Activated naive CD4-positive, alpha-beta T cell treated with anti-CD3 and anti-CD28 coated beads, Interleukin-2, amount 10 ng/mL, durations not matched to agents 7 days and 5 days (primary cell): ENCODE results near the gene ZFYVE9.
"Not testable (repeated sequence)": the region's sequence is repeated elsewhere in the genome, so short reads cannot be mapped to it uniquely, and the experiment has no call there.

Experiments used
- CTCF ChIA-PET: fragments of 350-600 bp; sonication (Branson Sonifier 250); formaldehyde crosslinking; loops from one replicate; lab custom pipeline; 2021; ENCODE audit warnings: antibody characterized with exemption; lab: Charles Lee
- DNase-seq: peaks from one replicate; pipeline ENCODE4 v3.0.0-alpha.2; 2020
- H3K27ac Mint-ChIP-seq: one replicate; pipeline ENCODE4 v1.8.0; 2021; ENCODE audit warnings: mild to moderate bottlenecking, moderate library complexity, mixed read lengths
- H3K27me3 Mint-ChIP-seq: one replicate; pipeline ENCODE4 v1.8.0; 2021; ENCODE audit warnings: mild to moderate bottlenecking, mixed read lengths
- H3K36me3 Mint-ChIP-seq: one replicate; pipeline ENCODE4 v1.8.0; 2021; ENCODE audit warnings: mixed read lengths
- H3K4me1 Mint-ChIP-seq: one replicate; pipeline ENCODE4 v1.8.0; 2021; ENCODE audit warnings: mixed read lengths
- H3K4me3 Mint-ChIP-seq: one replicate; pipeline ENCODE4 v1.8.0; 2021; ENCODE audit warnings: mild to moderate bottlenecking, moderate library complexity, mixed read lengths
- H3K9me3 Mint-ChIP-seq: one replicate; pipeline ENCODE4 v1.8.0; 2021; ENCODE audit warnings: mixed read lengths

ZFYVE9 gene

GRCh38 chr1:52141513-52142219 lies at the start of gene ZFYVE9:
Gene ZFYVE9 (plus strand): TSS chr1:52142089. CDS start chr1:52233207, 91,118 bp downstream.
- peak within 1 kb of the TSS; percentile 78 for H3K4me3 Mint-ChIP-seq
- no peak within 1 kb of the TSS for H3K27ac Mint-ChIP-seq
- H3K4me1 Mint-ChIP-seq, result peaks cover 34% of the 10 kb centered on the region
- peaks cover 20% of the 10 kb centered on the region for H3K27me3 Mint-ChIP-seq
- CTCF ChIA-PET, result no interaction called here
- DNase-seq, result peak; percentile 74
- no peaks in the 10 kb centered on the region for H3K9me3 Mint-ChIP-seq
- no peaks in the 10 kb centered on the region for H3K36me3 Mint-ChIP-seq

DNA sequence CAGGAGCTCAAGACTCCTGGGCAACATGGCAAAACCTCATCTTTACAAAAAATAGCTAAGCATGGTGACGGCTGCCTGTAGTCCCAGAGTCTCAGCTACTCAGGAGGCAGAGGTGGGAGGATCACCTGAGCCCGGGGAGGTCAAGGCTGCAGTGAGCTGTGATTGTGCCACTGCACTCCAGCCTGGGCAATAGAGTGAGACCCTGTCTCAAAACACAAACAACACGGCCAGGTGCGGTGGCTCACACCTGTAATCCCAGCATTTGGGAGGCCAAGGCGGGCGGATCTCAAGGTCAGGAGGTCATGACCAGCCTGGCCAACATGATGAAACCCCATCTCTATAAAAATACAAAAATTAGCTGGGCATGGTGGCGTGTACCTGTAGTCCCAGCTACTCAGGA lies 47.6 kb upstream of the ZFYVE9 start:
- H3K9me3 Mint-ChIP-seq, H3K4me1 Mint-ChIP-seq, DNase-seq, H3K4me3 Mint-ChIP-seq, CTCF ChIA-PET, H3K27ac Mint-ChIP-seq: not testable (repeated sequence)
- Mint-ChIP-seq H3K36me3 (peaks cover 17% of the 10 kb centered on the region), H3K27me3 (peaks cover 20% of the 10 kb centered on the region)

- CTCF ChIA-PET, result no interaction called here
- peaks cover 6% of the 10 kb centered on the region for H3K36me3 Mint-ChIP-seq
- H3K4me3 Mint-ChIP-seq, result no peak overlapping the region
- no peak overlapping the region for H3K27ac Mint-ChIP-seq
- DNase-seq, result no peak
- H3K27me3 Mint-ChIP-seq, result peaks cover 20% of the 10 kb centered on the region
- H3K9me3 Mint-ChIP-seq, result no peaks in the 10 kb centered on the region
- no peaks in the 10 kb centered on the region for H3K4me1 Mint-ChIP-seq
Observed at GRCh38 chr1:52096216-52096615, 45.7 kb upstream of the ZFYVE9 start.

GRCh38 chr1:52098139-52098871 lies 43.6 kb upstream of the ZFYVE9 start:
- DNase-seq, result no peak
- no peaks in the 10 kb centered on the region for H3K9me3 Mint-ChIP-seq
- peaks cover 11% of the 10 kb centered on the region for H3K4me1 Mint-ChIP-seq
- H3K4me3 Mint-ChIP-seq, result no peak overlapping the region
- CTCF ChIA-PET, result interaction anchor here (0.6 kb wide), 1 partner anchor 198 kb away, joined by 3 read pairs; no protein-coding TSS in a partner anchor
- no peak overlapping the region for H3K27ac Mint-ChIP-seq
- no peaks in the 10 kb centered on the region for H3K36me3 Mint-ChIP-seq
- H3K27me3 Mint-ChIP-seq, result peaks cover 20% of the 10 kb centered on the region

DNA sequence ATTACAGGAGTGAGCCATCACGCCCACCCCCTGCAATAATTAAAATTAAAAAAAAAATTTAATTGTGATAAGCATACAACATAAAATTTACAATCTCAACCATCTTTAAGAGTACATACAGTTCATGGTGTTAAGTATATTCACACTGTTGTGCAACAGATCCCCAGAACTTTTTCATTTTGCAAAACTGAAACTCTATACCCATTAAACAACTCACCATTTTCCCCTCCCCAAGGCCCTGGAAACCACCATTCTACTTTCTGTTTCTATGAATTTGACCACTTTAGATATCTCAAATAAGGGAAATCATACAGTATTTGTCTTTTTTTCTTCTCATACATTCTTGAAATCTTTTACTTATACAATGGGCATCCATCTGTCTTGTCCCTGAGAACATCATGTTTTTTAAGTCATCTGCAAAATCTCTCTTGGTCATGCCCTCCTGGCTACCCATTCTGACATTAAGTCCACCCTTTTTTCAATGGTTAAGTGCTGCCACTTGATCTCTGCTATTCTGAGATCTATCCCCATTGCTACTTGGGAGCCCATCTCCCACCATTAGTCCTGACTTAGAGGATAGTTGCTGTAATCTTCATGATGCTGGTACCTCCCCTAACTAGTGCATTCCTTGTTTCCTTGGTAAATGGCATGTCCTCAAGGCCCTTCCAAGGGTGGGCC lies 39.4 kb upstream of the ZFYVE9 start:
- Mint-ChIP-seq H3K27ac (no peak overlapping the region), H3K36me3 (no peaks in the 10 kb centered on the region), H3K4me1 (peaks cover 12% of the 10 kb centered on the region), H3K27me3 (peaks cover 8% of the 10 kb centered on the region), H3K4me3 (no peak overlapping the region), H3K9me3 (no peaks in the 10 kb centered on the region)
- DNase-seq, result no peak
- CTCF ChIA-PET, result no interaction called here

DNA sequence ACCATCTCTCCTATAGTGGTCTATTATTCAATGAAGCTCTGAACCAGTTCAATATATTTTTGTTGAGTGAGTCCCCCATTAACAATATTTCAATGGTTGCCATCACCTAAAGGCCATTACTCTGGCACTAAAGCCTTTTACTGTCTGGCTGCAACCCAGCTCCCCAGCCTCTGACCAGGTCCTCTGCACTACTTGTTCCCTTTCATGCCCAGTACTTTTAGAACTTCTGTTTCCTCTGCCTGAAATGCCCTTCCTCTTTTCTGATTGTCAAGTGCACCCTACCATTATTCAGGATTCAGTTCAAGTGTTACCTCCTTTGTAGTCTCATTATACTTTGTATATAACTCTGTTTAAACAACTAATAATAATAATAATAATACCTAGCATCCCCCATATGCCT lies 30.4 kb upstream of the ZFYVE9 start:
- Mint-ChIP-seq H3K9me3 (no peaks in the 10 kb centered on the region), H3K27ac (no peak overlapping the region), H3K4me3 (no peak overlapping the region), H3K4me1 (peaks cover 4% of the 10 kb centered on the region), H3K27me3 (peaks cover 7% of the 10 kb centered on the region), H3K36me3 (no peaks in the 10 kb centered on the region)
- CTCF ChIA-PET, result no interaction called here
- DNase-seq, result no peak

- Mint-ChIP-seq H3K27ac (no peak overlapping the region), H3K4me3 (no peak overlapping the region), H3K27me3 (peaks cover 7% of the 10 kb centered on the region), H3K36me3 (no peaks in the 10 kb centered on the region), H3K4me1 (peaks cover 6% of the 10 kb centered on the region), H3K9me3 (no peaks in the 10 kb centered on the region)
- DNase-seq, result no peak
- CTCF ChIA-PET, result interaction anchor here (0.7 kb wide), 1 partner anchor 215 kb away, joined by 3 read pairs; no protein-coding TSS in a partner anchor
Observed at GRCh38 chr1:52112489-52112888, 29.4 kb upstream of the ZFYVE9 start.

GRCh38 chr1:52119301-52120079 lies 22.4 kb upstream of the ZFYVE9 start:
- Mint-ChIP-seq H3K4me3 (no peak overlapping the region), H3K27ac (no peak overlapping the region), H3K9me3 (no peaks in the 10 kb centered on the region), H3K4me1 (peaks cover 10% of the 10 kb centered on the region), H3K27me3 (peaks cover 4% of the 10 kb centered on the region), H3K36me3 (no peaks in the 10 kb centered on the region)
- DNase-seq, result no peak
- CTCF ChIA-PET, result no interaction called here

DNA sequence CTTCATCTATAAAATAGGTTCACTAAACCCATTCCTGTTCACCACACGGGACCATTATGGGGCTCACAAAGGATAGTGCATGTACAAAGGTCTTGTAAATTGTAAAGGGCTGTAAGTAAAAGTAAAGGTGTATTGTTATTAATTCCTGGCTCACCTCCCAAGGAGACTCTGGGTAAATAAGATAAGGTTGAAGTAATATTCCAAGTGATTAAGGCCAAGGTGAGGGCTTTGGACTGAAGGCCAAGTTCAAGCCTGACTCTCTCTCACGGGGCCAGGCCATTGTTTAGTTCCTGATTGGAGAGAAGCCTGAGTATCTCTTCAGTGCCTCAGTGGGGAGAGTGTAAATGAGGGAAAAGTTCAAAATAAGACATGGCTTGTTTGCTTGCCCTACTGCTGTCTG lies 19.5 kb upstream of the ZFYVE9 start:
- no peaks in the 10 kb centered on the region for H3K36me3 Mint-ChIP-seq
- peaks cover 18% of the 10 kb centered on the region for H3K27me3 Mint-ChIP-seq
- no peak overlapping the region for H3K4me3 Mint-ChIP-seq
- H3K27ac Mint-ChIP-seq, result no peak overlapping the region
- H3K4me1 Mint-ChIP-seq, result peaks cover 5% of the 10 kb centered on the region
- DNase-seq, result no peak
- H3K9me3 Mint-ChIP-seq, result no peaks in the 10 kb centered on the region
- CTCF ChIA-PET, result no interaction called here

DNA sequence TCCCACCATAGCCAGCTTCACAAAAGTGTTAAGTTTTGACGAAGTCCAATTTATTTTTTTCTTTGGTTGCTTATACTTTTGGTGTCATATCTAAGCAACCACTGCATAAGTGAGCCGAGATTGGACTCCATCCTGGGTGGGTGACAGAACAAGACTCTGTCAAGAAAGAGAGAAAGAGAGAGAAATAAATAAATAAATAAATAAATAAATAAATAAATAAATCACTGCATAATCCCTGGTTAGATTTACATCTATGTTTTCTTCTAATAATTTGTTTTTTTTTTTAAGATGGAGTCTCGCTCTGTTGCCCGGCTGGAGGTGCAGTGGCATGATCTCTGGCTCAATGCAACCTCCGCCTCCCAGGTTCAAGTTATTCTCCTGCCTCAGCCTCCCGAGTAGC lies 18.3 kb upstream of the ZFYVE9 start:
- no peak overlapping the region for H3K4me3 Mint-ChIP-seq
- no peaks in the 10 kb centered on the region for H3K4me1 Mint-ChIP-seq
- peaks cover 29% of the 10 kb centered on the region for H3K27me3 Mint-ChIP-seq
- H3K27ac Mint-ChIP-seq, result no peak overlapping the region
- no peak for DNase-seq
- CTCF ChIA-PET, result no interaction called here
- no peaks in the 10 kb centered on the region for H3K9me3 Mint-ChIP-seq
- H3K36me3 Mint-ChIP-seq, result no peaks in the 10 kb centered on the region

DNA sequence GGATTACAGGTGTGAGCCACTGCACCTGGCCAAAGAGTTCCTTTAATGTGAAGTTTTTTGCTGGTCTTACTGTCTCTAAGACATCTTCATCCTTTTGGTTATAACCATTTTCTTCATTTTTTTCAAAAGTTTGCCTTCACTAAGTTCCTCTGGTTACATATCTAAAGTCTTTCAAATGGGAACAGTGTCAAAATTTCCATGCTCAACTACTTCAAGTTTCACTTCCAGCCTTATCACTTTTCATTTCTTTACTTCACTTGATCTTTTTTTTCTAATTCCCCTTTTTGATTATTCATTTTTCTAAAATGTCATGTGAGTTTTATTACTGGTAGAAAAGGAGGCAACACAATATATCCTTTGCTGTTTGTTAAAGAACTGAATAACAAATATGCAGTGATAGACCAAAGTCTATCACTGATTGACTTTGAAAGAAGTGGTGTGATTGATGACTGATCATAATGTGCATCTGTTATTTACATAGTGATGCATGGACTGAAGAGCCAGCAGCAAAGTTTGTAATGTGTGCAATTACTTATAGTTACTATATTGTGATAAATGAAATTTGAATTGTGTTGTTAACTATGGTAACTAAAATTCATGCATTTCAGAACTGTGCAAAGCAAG lies 16.0 kb upstream of the ZFYVE9 start:
- Mint-ChIP-seq H3K9me3 (no peaks in the 10 kb centered on the region), H3K27me3 (peaks cover 25% of the 10 kb centered on the region), H3K36me3 (no peaks in the 10 kb centered on the region), H3K27ac (no peak overlapping the region), H3K4me3 (no peak overlapping the region), H3K4me1 (no peaks in the 10 kb centered on the region)
- DNase-seq, result no peak
- CTCF ChIA-PET, result no interaction called here

DNA sequence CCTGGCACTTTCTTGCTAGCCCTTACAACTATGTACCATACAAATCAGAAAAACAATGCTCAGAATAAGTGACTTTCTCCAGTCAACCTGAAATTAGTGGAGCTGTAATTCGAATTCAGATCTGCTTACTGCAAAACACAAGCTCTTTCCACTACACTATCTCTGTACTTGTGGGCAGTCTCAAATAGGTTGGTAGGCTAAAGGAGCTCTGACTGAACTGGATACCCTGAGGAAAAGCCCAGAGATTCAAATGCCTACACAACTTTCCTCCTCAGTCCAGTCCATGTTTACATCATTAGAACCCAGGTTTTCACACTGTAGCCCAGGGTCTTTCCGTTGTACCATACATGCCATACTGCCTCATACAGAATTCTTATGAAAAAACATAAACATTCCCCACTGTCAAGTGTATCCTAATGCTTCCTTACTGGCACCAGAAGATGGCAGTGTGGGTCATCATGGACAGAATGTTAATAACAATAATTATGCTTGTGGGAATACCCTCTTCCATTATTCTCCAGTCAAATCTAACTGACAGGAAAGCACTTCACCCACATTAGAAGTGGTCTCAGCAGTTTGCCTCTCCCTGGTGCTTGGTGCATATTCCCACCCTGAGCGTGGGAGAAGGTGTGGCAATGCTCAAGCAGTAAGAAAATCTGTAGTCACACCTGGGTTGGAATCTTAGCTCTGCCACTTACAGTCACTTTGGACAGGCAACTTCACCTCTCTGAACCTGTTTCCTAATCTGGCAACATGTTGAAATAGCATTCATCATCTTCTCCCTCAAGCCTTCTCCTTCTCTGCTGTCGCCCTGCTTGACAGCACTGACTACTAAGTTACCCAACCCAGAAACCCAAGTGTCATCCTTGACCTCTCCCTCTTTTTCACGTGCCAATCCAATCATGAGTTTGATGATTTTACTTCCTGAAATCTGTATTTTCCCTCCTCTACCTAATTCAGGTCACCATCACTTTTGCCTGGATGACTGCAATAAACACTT lies 14.4 kb upstream of the ZFYVE9 start:
- peaks cover 25% of the 10 kb centered on the region for H3K27me3 Mint-ChIP-seq
- no peak overlapping the region for H3K27ac Mint-ChIP-seq
- H3K36me3 Mint-ChIP-seq, result no peaks in the 10 kb centered on the region
- no peak overlapping the region for H3K4me3 Mint-ChIP-seq
- CTCF ChIA-PET, result interaction anchor here (0.6 to 2.4 kb wide), 7 partner anchors 13 to 230 kb away, joined by 3 to 11 read pairs (median 3); no protein-coding TSS in a partner anchor
- no peaks in the 10 kb centered on the region for H3K4me1 Mint-ChIP-seq
- peak; percentile 30 for DNase-seq
- H3K9me3 Mint-ChIP-seq, result no peaks in the 10 kb centered on the region
